ENCODE results near the gene C1QTNF5. TPM values are rescaled to one million over a fixed set of nuclear protein-coding genes. Genes with fewer than 3 reads are reported as not detected.
A peak's percentile ranks its signal among the peaks of the same experiment; 100 is the strongest.

The C1QTNF5 gene
- total RNA-seq, 1 donor from 2014 or later, result 32.9 TPM

DNA sequence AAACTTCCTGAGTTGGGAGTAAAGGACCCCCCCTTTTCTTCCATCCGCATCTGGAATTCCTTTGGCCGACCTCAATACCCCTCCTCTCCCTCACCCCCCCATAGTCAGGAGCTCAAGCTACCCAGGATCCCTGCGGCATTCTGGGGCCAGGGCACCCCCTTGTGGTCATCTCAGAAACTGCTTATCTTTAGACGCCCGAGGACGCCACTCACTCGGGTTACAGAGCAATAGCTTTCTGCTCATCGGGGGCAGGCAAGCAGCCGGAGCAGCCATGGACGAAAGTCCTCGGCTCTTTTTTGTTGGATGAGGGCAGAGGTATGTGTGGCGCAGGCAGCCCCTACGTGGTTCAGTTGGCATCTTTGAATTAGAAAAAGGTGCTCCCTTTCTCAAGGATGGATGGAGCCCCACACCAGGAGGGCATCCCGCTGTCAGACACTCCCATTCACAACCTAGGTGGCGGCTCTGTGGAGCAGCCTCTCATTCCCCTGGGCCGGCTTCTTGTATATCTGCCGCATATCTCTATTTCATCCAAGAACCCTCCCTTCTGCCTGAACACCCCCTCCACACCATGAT, 2.3 kb downstream of the C1QTNF5 start:
- DNase-seq (ENCODE audit: low spot score), result peak; percentile 81

DNA sequence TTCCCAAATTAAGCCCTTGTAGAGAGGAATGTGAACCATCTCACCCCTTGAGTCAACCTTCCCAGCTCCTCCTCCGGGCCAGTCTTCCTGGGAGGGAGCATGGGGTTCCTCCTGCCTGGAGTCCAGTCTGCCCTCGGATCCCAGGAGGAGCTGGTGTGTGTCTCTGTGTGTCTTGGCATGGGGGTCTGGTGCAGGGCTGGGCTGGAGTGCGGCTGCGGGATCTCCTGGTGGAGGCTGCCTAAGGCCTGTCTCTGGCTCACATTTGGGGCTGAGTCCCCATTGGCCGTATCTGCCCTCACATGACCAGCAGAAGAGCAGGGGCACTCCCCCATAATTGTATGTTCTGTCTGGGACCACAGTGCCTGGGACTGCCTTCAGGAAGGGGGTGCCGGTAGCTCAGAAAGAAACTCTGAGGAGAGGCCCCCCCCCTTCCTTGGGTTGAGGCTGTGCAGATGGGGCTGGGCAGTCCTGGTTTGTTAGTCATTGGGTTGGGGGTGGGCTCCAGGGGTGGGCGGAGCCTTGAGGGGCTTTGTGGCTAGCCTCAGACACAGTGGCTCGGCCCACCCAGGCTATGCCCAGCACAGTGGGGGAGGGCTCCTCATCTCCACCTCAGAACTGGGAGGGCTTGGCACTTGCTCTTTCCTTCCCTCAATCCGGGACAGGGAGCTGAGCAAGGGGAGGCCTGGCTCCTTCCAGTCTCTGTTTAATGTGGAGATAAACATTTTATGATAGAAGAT, 2.9 kb downstream of the C1QTNF5 start:
- no peak for DNase-seq (ENCODE audit: low spot score)

DNA sequence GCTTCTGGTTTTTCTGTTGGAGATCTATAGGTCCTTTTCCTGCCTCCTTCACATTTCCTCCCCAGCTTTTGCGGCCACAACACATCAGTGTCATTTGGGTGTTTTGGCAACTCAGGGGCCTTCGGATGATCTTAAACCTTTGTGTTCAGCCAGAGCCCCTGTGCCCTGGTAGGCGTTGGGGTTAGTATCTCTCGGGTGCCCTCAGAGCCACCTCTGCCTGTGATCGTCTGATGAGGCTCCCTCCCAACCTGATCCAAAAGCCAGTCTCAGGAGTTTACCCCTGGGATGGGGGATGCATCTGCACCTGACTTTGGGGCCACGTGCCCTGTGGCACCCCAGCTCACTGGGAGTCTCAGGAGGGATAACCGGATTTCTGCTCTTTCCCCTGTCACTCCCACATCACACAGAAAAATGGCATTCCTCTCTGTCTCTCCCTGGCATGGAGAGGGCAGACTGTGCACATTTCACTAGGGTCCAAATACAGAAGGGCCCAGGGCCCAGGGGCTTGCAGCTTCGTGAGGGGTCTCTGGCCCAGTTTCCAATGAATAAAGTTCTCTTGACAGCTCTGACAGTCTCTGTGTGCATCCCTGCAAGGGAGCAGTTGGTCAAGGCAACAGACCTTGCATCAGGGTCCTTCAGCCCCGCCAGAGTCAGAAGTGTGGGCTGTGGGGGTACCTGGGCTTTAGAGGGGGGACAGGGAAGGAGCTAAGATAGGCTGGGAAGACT, 3.8 kb downstream of the C1QTNF5 start:
- DNase-seq (ENCODE audit: low spot score), result no peak

DNA sequence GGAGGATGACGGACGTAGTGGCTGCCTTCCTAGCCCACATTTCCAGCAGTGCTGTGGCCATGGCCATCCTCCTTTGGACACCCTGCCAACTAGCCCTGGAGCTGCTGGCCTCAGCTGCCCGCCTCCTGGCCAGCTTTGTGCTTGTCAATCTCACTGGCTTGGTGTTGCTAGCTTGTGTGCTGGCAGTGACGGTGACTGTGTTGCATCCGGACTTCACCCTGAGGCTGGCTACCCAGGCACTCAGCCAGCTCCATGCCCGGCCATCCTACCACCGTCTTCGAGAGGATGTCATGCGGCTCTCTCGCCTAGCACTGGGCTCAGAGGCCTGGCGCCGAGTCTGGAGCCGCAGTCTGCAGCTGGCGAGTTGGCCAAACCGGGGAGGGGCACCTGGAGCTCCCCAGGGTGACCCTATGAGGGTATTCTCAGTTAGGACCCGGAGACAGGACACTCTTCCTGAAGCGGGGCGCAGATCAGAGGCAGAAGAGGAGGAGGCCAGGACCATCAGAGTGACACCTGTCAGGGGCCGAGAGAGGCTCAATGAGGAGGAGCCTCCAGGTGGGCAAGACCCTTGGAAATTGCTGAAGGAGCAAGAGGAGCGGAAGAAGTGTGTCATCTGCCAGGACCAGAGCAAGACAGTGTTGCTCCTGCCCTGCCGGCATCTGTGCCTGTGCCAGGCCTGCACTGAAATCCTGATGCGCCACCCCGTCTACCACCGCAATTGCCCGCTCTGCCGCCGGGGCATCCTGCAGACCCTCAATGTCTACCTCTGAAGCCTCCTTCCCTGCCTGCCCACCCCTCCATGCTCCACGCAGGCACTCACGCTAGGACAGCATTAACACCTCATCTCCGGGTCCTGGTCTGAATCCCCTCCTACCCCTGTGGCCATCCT, 4.8 kb downstream of the C1QTNF5 start:
- no peak for DNase-seq (ENCODE audit: low spot score)

- DNase-seq (ENCODE audit: low spot score), result no peak
Observed at GRCh38 chr11:119335091-119335654, 5.5 kb downstream of the C1QTNF5 start.

GRCh38 chr11:119334174-119334930, 6.3 kb downstream of the C1QTNF5 start, which contains the start of gene RNF26:
Gene RNF26 (plus strand): TSS chr11:119334527. CDS start chr11:119335123, 596 bp downstream.
- peak; percentile 97 for DNase-seq (ENCODE audit: low spot score)

GRCh38 chr11:119332111-119332765, 8.4 kb downstream of the C1QTNF5 start:
- no peak for DNase-seq (ENCODE audit: low spot score)

GRCh38 chr11:119330237-119330636, 10.4 kb downstream of the C1QTNF5 start:
- DNase-seq (ENCODE audit: low spot score), result no peak

DNA sequence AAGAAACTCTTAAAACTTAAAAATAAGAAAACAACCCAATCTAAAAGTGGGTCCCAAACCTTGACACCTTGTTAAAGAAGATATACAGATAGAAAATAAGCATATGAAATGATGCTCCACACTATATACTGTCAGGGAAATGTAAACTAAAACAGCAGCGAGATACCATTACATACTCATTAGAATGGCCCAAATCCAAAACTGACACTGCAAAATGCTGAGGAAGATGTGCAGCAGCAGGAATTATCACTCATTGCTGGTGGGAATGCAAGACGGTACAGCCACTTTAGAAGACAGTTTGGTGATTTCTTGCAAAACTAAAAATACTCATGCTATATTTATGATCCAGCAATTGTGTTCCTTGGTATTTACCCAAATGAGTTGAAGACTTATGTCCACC, 11.4 kb downstream of the C1QTNF5 start:
- DNase-seq (ENCODE audit: low spot score), result no peak

DNA sequence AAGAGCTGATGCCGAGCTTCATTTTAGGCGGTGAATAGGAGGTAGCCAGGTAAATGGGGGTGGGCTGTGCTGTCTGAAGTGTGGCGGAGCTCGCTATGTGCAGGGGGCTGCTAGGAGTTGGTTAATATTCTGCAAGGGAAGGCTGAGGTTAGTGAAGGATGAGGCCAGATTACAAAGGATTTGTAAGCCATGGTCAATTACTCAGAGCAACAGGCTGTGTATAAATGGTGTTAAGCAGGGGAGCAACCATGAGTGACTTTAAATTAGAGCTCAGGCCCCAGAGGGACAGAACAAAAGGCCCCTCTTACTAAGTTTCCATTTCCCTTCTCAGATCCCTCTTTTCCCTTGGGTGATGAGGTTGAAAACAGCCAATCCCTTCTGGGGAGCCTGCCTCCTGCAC, 16.5 kb downstream of the C1QTNF5 start:
- DNase-seq (ENCODE audit: low spot score), result no peak

DNA sequence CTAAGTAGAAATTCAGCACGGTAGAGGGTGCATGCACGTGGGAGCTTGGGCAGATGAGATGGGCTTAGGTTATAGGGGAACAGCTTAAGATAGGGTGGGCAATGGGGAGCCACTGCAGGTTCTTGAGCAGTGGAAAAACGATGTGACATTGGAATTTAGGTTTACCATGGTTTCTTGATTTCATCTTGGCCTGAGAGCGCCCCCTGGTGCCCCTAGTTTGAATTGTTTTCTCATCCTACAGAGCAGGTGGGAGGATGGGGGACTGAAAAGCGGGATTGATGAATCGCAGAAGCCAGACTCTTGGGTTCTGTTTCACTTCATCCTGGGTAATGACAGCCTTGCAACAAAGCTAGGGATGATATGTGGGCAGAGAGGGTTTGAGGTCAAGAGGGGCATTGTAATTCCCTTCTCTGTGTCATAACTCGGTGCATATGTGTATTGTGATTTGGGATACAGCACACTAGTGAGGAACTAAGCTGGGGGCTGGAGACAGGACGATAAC, 17.1 kb downstream of the C1QTNF5 start:
- peak; percentile 75 for DNase-seq (ENCODE audit: low spot score)

- no peak for DNase-seq (ENCODE audit: low spot score)
Observed at GRCh38 chr11:119322921-119323531, 17.7 kb downstream of the C1QTNF5 start.

- no peak for DNase-seq (ENCODE audit: low spot score)
Observed at GRCh38 chr11:119322360-119322739, 18.3 kb downstream of the C1QTNF5 start.

- no peak for DNase-seq (ENCODE audit: low spot score)
Observed at GRCh38 chr11:119320776-119321524, 19.7 kb downstream of the C1QTNF5 start.

GRCh38 chr11:119320240-119320775, 20.4 kb downstream of the C1QTNF5 start:
- no peak for DNase-seq (ENCODE audit: low spot score)

DNA sequence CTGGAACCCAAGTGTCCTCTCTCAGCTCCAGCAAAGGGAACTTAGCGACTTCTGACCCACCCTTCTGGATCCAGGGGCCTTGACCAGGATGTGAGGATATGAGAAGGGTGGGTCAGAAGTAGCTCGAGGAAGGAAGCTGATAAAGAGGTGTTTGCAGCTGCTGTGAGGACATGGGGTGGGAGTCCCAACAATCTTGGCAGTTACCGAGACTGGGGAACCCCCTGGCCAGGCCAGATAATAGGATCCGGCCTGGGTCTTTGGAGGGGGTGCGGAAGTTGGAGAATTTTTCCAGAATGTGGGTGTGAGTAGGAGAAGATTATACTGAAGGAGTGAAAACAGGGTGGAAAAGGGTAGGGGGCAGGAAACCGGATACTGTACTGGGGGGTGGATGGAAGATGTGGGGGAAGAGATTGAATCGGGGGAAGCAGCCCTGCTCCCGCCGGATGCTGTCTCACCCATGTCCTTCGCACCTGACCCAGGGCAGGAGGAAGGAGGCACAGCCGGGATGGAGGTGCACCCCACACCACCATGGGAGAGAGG, 20.9 kb downstream of the C1QTNF5 start:
- no peak for DNase-seq (ENCODE audit: low spot score)

DNA sequence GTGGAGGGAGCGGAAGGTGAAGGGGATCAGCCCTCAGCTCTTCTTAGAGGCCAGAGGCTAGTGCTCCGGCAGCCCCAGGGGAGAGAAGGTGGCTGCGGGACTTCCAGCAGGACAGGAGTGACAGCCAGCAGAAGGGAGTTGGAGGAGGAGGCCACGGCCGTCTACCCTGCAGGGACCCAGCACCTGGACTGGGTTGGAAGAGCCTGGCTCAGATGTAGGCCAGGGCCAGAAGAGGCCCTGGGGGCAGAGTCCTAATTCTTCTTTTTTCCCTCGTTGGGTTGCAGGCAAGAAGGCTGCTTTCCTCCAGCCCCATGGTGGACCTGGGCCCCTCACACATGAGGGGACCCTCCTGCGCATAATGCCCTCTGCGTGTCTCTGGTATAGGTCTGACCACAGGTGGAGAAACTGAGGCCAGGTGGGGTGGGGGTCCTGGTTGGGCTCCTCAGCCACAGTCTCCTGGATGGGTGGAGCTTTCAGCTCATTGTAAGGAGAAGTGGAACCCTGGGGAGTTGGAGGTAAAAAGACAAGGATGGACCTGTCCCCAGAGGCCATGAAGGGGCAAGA, 21.5 kb downstream of the C1QTNF5 start:
- no peak for DNase-seq (ENCODE audit: low spot score)
